IPS-11a (cell line): Measurements from ENCODE around the gene CAMTA1.
"Not testable (repeated sequence)": the region's sequence is repeated elsewhere in the genome, so short reads cannot be mapped to it uniquely, and the experiment has no call there.

Experiments used
- H3K4me3 ChIP-seq: one replicate; pipeline ENCODE4 v1.5.1; 2013; ENCODE audit warnings: low read depth, low read length, control low read depth

Gene CAMTA1

DNA sequence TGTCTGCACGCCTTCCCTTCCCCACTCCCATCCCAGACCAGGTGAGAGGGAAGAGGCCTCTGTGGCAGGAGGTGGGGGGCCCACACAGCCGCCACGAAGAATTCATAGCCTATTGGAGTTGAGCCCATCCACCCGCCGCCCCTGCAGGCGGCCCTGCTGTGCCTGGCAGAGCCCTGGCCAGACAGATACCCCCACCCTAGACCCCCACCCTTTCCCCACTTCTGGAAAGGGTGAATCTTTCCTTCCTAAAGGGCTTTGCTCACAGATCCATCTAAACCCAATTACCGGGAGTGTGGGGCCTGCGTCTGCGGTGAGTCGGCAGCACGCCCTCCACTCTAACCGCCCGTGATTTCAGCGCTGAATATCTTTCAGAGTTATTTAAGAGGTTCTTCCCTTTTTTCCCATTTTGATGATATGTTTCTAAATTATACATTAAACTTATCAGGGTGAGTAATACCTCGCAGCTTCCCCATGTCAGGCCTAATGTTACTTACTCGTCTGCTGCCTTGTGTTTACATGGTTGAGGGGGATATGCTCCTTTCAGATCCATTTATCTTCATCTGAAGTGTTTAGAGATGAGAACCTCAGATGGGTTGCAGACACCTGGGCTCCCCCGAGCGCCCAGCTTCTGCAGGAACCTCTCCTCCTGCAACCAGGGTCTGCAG is 802.0 kb downstream of the CAMTA1 start:
- H3K4me3 ChIP-seq, result no peak overlapping the region

DNA sequence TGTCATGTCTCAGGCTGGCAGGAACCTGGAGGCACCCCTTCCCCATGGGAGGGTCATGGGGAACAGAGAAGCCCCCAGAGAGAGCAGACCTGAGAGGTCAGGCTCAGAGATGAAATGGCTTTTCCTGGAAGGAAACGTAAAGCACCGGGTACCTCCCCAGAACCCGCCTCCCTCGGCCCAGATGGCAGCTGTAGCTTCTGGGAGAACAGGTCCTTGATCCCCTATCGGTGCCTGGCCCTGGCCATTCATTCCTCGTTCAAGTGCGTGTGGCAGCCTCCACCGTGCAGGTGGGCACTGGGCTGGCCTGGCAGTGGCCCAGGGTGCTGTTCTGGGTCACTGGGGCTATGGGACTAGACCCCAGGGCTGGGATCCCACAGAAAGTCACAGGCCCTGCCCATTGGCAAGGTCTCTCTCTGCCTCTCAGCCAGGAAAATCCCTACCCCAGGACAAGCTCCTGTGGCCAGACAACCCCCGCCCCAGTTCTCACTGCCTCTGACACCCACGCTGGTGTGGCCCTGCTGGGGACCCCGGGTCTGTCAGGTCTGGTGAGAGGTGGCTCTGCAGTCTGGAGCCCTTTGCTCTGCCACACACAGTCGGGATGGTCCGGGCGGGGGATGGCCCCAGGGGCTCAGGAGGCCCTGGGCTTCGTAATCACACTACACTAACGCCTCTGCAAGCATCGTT is 802.7 kb downstream of the CAMTA1 start:
- no peak overlapping the region for H3K4me3 ChIP-seq

DNA sequence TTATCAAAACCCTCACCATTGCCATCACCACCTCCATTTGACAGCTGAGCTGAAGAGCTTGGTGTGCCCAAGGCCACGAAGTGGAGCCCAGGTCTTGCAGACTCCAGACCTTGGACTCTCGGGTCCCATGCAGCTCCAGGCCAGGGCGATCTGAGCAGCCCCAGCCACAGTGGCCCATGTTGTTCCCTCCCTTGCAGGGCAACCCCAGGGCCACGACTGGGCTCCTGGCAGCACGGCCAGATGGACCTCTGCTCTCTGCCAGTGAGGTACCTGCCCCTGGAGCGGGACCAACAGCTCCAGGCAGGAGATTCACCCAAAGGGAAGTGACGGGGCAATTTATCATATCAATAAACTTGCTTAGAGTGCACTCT is 803.2 kb downstream of the CAMTA1 start:
- no peak overlapping the region for H3K4me3 ChIP-seq

DNA sequence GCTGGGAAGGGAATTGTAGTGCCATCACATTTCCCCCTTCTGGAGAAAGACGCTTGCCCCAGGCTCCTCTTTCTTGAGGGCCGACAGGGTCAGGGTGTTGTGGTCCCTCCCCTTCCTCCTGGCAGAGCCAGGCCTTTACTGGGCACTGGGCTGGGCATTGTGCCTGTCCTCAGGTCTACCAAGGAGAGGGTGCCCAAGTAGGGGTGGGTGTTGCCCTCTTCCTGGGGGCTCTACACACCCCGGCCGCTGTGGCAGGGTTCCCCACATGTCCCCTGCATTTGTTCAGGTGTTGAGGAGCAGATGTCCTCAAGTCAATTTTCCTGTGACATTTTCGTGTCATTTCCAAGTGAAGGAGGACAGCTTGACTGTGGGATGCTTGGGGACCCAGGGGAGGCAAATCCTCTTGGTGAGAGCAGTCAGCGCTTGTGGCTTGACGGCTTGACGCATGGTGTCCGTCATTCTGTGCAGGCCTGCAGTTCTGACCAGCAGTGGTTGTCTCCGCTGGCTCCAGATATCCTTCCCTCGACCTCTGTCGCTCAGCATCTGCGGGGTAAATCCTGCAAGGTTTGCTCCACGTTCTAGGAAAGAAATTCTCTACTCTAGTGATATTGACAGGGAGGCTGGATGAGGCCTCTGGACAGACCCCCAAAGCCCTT is 804.0 kb downstream of the CAMTA1 start:
- H3K4me3 ChIP-seq, result no peak overlapping the region

DNA sequence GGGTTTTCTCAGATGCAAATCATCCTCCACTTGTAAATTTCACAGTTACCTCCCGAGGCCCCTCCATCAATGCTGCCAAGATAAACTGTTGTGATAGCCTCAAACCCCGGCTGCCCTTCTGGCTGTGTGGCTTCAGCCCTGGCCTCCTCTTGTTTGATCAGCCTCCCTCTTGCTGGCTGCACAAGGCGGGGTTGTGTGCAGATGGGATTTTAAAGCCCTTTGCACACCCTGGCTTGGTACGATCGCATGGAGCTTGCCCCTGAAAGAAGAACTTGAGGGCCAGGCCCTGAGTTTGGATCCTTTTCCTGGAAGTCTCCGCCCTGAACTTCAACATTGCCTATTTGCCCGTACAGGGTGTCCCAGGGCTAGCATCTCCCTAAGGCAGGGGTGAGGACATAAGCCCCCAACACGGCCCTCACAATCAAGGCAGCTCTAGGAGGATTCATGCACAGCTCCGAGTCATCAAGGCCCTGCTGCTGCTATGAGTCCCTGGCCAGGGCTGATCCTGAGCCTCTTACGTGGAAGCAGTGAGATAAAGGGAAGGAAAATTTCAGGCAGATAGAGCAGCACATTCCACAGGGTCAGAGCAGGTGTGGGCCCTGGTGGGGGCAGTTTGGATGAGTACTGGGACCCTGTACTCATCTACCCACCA is 804.6 kb downstream of the CAMTA1 start:
- no peak overlapping the region for H3K4me3 ChIP-seq

DNA sequence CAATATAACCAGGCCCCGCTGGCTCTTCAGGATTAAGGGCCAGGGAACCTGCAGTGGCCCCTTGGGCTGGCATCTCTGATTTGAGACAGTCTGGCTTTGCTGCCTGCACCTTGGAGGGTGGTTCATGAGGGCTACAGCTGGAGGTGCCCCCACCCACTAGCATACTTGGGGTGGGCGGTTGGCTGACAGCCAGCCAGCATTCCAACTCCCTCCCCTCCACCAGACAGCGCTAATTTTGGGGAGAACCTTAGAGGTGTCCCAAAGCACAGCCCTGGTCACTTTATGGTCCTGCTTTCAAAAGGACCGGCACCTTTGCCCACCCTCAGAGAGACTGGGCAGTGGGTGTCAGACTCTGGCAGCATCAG is 805.2 kb downstream of the CAMTA1 start:
- no peak overlapping the region for H3K4me3 ChIP-seq

DNA sequence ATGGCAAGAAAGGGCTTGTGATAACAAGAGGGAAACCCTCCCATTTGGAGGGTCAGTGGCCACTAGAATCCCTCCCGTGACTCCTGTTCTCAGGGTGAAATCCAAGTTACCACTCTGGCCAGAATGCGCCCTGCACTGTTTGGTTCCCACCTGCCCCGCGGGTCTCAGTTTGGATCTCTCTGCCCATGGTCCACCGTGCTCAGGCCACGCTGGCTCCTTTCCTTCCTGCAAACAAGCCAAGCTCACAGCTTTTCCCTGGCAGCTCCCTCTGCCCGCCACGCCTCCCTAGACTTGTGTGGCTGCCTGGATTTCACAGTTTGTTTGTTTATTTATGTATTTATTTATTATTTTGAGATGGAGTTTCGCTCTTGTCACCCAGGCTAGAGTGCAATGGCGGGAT is 806.3 kb downstream of the CAMTA1 start:
- H3K4me3 ChIP-seq, result no peak overlapping the region

DNA sequence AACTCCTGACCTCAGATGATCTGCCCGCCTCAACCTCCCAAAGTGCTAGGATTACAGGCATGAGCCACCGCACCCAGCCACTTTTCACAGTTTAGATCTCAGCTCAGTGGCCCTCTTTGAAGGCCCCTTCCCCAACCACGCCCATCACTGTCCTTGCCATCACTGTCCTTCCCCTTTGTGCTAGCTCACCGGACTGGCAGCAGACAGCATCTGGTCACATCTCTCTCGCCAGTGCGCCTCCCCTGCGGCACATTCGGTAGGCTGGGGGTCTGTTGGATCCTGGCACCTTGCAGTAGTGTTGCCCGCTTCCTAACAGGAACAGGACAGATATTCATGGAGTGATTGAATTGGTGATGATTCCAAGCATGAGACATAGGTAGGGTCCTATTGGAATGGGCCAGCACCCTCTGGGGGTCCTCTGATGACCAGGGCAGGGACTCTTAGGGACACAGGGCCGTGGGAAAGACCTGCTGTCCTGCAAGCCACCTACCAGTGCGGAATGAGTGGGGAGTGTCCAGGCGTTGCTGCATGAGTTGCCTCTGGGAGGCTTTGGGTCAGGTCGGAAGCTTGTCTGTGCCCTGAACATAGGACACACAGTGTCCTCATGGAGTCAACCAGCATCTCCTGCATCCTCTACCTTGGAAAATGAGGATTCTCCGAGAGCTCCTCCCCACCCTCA is 807.0 kb downstream of the CAMTA1 start:
- no peak overlapping the region for H3K4me3 ChIP-seq

DNA sequence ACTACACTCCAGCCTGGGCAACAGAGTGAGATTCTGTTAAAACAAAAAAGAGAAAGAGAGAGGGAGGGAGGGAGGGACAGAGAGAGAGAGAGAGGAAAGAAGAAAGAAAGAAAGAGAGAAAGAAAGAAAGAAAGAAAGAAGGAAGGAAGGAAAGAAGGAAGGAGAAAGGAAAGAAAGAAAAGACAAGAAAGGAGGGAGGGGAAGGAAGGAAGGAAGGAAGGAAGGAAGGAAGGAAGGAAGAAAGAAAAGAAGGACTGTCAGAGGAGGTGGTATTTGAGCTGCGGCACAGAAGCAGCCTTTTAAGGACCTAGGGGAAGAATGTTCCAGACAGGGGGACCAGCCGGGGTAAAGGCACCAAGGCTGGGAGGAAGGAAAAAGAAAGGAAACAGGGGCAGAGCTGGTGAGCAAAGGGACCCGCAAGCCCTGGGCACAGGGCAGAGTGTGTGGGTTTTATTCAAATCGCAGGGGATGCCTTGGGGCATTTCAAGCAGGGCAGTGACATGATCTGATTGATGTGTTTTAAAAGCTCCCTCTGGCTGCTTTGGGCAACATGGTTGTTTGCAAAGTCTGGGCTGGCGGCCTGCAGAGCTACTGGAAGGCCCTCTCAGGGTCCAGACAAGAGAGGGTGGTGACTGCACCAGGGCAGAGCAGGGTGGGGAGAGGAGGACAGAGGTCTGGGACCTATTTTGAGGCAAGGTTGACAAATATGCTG is 808.9 kb downstream of the CAMTA1 start:
- no peak overlapping the region for H3K4me3 ChIP-seq

DNA sequence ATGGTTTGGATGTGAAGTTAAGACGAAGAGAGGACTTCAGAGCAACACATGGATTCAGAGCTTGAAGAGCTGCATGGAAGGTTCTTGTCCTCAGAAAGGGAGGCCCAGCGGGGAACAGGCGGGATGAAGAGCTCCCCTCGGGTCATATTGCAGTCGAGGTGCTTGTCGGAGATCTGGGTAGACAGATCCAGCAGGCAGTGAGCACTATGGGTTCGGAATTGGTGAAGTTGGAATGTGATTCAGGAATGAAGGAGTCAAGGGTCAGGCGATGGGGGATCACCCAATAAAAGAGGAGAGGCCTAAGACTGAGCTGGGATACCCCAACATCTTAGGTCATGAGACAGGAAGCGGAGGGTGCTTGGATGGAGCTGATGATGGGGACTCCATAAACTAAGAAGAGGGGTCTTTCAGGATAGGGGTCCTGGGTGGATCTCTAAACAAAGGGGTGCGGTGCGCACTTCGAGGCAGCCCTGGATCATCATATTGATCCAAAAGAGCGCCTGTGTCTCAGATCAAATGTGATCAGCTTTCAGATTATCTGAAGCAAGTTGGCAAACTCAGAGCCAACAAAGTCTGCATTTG is 809.6 kb downstream of the CAMTA1 start:
- no peak overlapping the region for H3K4me3 ChIP-seq

DNA sequence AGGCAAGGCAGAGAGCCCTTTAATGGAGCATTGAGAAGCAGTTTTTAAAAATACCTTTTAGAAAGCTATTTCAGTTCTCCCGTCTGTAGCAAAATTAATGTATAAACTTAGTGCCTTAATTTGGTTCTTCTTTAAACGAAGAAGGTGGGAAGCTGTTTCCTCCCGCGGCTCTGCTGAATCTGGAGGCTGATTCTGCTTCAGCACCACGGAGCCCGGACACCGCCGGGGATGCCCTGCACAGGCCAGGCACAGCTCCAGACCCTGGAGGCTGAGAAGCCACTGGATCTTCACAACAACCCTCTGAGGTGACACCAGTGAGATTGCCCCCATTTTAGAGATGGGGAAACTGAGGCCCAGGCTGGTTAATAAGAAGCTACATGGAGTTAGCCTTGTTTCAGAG is 810.1 kb downstream of the CAMTA1 start:
- no peak overlapping the region for H3K4me3 ChIP-seq

DNA sequence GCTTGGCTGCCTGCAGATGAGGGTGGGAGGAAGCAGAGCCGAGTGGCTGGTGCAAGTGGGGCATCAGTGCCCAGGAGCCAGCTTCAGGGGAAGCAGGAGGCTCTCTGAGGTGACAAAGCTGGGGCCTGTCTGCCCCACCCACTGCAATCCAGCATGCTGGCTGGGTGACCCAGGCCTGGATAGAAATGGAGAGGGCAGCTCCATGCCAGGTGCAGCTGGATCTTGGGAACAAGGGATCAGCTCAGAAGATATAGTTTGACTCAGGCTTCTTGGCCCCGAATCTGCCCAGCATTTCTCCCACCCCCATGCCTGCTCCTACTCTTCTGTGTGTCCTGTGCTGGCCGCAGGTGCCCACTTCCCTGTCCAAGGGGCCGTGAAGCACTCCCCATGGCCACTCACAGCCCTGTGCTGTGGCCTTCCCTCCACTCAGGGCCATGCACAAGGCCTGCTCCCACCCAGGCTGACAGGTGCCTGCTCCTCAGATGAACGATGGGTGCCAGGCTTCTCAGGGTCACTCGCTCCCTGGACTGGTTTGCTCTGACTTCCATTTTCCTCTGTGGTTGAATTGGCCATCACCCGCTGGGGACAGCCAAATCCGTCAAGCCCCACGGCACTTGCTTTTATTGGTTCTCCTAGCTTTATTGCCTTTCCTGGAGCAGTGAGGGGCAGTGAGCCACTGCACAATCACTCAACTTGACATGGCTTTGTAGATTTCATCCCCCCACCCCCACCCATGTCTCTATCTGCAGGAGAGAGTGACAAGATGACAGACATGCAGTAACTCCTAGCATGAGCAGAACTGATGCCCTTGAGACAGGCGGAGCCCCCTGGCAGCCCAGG is 811.1 kb downstream of the CAMTA1 start:
- no peak overlapping the region for H3K4me3 ChIP-seq

DNA sequence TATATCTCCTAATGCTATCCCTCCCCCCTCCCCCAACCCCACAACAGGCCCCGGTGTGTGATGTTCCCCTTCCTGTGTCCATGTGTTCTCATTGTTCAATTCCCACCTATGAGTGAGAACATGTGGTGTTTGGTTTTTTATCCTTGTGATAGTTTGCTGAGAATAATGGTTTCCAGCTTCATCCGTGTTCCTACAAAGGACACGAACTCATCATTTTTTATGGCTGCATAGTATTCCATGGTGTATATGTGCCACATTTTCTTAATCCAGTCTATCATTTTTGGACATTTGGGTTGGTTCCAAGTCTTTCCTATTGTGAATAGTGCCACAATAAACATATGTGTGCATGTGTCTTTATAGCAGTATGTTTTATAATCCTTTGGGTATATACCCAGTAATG is 812.8 kb downstream of the CAMTA1 start:
- H3K4me3 ChIP-seq, result not testable (repeated sequence)

DNA sequence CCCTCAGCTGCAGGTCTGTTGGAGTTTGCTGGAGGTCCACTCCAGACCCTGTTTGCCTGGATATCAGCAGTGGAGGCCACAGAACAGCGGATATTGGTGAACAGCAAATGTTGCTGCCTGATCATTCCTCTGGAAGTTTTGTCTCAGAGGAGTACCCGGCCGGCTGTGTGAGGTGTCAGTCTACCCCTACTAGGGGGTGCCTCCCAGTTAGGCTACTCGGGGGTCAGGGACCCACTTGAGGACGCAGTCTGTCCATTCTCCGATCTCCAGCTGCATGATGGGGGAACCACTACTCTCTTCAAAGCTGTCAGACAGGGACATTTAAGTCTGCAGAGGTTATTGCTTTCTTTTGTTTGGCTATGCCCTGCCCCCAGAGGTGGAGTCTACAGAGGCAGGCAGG is 819.7 kb downstream of the CAMTA1 start:
- H3K4me3 ChIP-seq, result not testable (repeated sequence)

DNA sequence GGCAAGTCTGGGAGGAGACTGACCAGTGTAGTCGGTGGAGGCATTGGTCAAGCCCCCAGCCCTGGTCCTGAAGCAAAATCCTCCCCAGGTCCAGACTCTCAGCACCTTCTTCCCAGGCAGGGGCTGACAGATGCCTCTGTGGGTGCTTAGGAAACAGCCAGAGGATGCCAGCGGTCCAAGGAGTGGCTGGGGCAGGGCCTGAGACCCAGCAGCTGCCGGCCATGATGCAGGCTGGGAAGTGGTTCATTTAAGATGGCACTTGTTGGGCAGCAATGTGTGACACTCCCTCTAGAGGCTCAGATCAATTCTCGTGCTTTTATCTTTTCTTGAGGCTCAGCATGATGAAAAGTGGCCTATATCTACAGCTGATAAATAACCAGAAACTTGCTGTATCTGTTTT is 820.8 kb downstream of the CAMTA1 start:
- no peak overlapping the region for H3K4me3 ChIP-seq

DNA sequence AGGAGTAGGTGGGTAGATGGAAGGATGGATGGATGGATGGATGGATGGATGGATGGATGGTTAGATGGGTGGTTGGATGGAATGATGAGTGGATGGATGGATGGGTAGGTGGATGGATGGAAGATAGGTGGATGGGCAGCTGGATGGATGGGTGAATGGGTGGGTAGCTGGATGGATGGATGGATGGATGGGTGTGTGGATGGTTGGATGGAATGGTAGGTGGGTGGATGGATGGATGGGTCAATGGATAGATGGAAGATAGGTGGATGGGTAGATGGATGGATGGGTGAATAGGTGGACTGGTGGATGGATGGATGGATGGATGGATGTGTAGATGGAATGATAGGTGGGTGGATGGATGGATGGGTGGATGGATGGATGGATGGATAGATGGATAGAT is 821.8 kb downstream of the CAMTA1 start:
- H3K4me3 ChIP-seq, result no peak overlapping the region

DNA sequence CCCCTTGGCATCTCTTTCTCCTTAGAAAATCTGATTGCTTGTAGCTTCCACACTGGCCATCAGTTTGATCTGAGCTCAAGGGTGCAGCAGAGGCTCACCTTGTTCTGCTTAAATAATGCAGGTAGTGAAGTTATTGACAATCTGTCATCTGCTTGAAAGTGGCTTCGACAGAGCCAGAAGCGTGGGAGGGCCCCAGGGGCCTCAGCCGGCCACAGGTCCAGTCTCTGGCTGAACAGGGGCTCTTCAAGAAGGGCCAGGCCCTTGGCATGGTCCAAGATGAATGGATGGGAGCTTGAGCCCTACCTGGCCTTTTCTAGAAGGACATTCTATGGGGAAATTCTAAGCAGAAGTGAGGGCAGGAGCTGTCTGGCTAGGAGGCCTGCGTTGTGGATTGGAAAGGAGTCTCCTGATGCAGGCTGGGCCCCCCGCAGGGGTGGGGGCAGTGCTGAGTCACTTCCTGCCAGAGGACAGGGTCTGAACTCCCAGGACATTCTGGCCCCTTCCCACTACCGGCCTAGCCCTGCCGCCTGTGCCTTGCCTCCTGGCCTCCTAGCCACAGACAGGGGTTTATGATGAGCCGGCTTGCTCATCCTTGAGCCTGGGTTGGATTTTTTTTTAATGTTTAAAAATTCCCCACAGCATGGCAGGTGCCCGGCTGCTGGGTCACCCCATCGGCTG is 823.5 kb downstream of the CAMTA1 start:
- no peak overlapping the region for H3K4me3 ChIP-seq

DNA sequence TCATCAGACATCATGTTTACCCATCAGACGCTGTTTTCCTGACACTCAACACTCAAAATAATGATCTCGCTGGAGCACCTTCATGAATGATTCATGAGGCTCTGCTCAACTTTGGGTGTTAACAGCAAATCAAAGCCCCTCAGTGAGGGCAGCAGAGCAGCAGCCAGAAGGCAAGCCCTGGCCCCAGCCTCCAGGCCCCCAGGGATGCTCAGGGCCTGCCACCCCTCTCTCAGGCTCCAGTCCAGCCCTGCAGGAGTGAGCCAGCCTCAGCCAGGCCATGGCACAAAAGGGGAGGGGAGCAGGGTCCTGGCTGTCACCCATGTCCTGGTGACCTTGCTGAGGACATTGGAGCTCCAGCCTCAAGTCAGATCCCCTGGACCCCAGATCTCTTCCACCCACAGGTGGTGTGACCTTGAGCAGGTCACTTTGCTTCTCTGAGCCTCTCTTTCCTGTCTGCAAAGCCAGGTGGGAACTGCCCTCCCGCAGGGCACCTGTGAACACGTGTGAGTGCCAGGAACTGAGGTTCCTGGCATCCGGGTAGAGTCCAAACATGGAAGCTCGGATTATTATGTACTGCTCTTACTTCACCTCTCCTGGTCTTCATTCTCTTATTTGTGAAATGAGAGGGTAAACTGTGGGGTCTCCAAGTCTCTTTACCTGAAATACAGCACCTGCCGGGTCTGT is 824.2 kb downstream of the CAMTA1 start:
- no peak overlapping the region for H3K4me3 ChIP-seq
